K562 (cell line): ENCODE data around the gene FOSL1. TPM values are rescaled to one million over a fixed set of nuclear protein-coding genes. Genes with fewer than 3 reads are reported as not detected.

Experiments
- BRF1 ChIP-seq: IDR thresholded peaks from 3 replicates; pipeline ENCODE4 v1.6.1; 2011; ENCODE audit warnings: borderline replicate concordance, mild to moderate bottlenecking; ENCODE audit not compliant: insufficient read length; ENCODE audit errors: extremely low read depth
- CC2D1A ChIP-seq: fragments of 450-650 bp; IDR thresholded peaks from 2 replicates; pipeline ENCODE4 v1.6.1; 2017; ENCODE audit warnings: mild to moderate bottlenecking
- CREB5 ChIP-seq: fragments of 250-450 bp; sonication (Bioruptor Pico); IDR thresholded peaks from 2 replicates; pipeline ENCODE4 v1.5.0; 2020; ENCODE audit warnings: mild to moderate bottlenecking
- FOXM1 ChIP-seq, 2 experiments: fragments of 450-650 bp in 1 of 2; sonication (generic) in 1 of 2; formaldehyde crosslinking in 1 of 2; IDR thresholded peaks; 2 replicates each; pipeline versions ENCODE4 v1.6.1 to v1.9.0; 2017 to 2022; ENCODE audit warnings: low read depth in 2 of 2, mild to moderate bottlenecking in 2 of 2, missing genetic modification reagents in 1 of 2, moderate library complexity in 1 of 2
- HDGF ChIP-seq: fragments of 450-650 bp; IDR thresholded peaks from 2 replicates; pipeline ENCODE4 v1.6.1; 2016
- KHSRP ChIP-seq: fragments of 450-650 bp; IDR thresholded peaks from 2 replicates; pipeline ENCODE4 v1.6.1; 2017
- MAX ChIP-seq: sonication (generic); formaldehyde crosslinking; IDR thresholded peaks from 2 replicates; pipeline ENCODE4 v1.9.0; 2022; ENCODE audit warnings: mild to moderate bottlenecking, missing genetic modification reagents
- MAZ ChIP-seq, 2 experiments: fragments of 450-650 bp in 1 of 2; sonication (generic) in 1 of 2; formaldehyde crosslinking; IDR thresholded peaks in 1 of 2; conservative IDR thresholded peaks in 1 of 2; 2 replicates each; pipeline versions ENCODE4 v1.4.0 to v1.5.0; 2020; ENCODE audit warnings: mild to moderate bottlenecking in 1 of 2, missing genetic modification reagents in 1 of 2
- MEF2D ChIP-seq: conservative IDR thresholded peaks from 2 replicates; pipeline ENCODE4 v1.6.1; 2016; ENCODE audit warnings: low read depth, missing genetic modification characterization, missing compliant biosample characterization
- MXI1 ChIP-seq: IDR thresholded peaks from 2 replicates; pipeline ENCODE4 v1.6.1; 2011; ENCODE audit warnings: low read depth, mild to moderate bottlenecking, improper control_type of control experiment, low read length
- RBM22 ChIP-seq: fragments of 200-400 bp; formaldehyde crosslinking; IDR thresholded peaks from 2 replicates; pipeline ENCODE4 v1.6.1; 2018; ENCODE audit warnings: low read length, low read depth; ENCODE audit not compliant: poor library complexity, severe bottlenecking
- SMAD4 ChIP-seq: fragments of 250-450 bp; sonication (Bioruptor Pico); conservative IDR thresholded peaks from 2 replicates; pipeline ENCODE4 v1.8.0; 2021; ENCODE audit warnings: inconsistent platforms, mild to moderate bottlenecking, moderate library complexity
- SPI1 ChIP-seq: IDR thresholded peaks from 2 replicates; pipeline ENCODE4 v1.6.1; 2011; ENCODE audit warnings: low read depth, low read length, control low read depth, borderline replicate concordance
- TSC22D4 ChIP-seq: fragments of 450-650 bp; IDR thresholded peaks from 2 replicates; pipeline ENCODE4 v1.6.1; 2016; ENCODE audit warnings: missing genetic modification characterization, missing biosample characterization, control low read depth
- polyA plus RNA-seq, 8 experiments: library from polyadenylated mRNA; depleted of rRNA in 4 of 8; stranded (reverse) in 5 of 8; unstranded in 3 of 8; fragments of >200 nt; fragmentation: Nextera tagmentation in 2 of 8; fragmentation: Illumina TruSeq in 1 of 8; extraction: Ambion mirVana in 2 of 8; extraction: Trizol in 1 of 8; gene quantifications; 2 replicates each; pipeline versions ENCODE4 v1.2.1 to v1.2.3, GENCODE V29; 2011 to 2014; ENCODE audit warnings: inconsistent platforms in 1 of 8, missing spikeins in 1 of 8
- total RNA-seq, 7 experiments: library from RNA; depleted of rRNA in 6 of 7; stranded (reverse); fragments of >200 nt in 6 of 7; fragmentation: Illumina TruSeq in 2 of 7; extraction: Trizol in 2 of 7; gene quantifications; 2 replicates each; pipeline versions ENCODE4 v1.2.1 to v1.2.3, GENCODE V29; 2011 to 2021; ENCODE audit warnings: low replicate concordance in 1 of 7
- TF ChIP-seq, protein P1 (sequence below), 2 experiments: fragments of 450-650 bp; IDR thresholded peaks; 2 replicates each; pipeline ENCODE4 v1.6.1; 2016
- TF ChIP-seq, protein P2 (sequence below), 2 experiments: fragments of 250-450 bp in 1 of 2; fragments of 450-650 bp in 1 of 2; sonication (Bioruptor Pico) in 1 of 2; IDR thresholded peaks; 2 replicates each; pipeline versions ENCODE4 v1.6.1 to v1.8.0; 2016 to 2021; ENCODE audit warnings: mild to moderate bottlenecking in 2 of 2, moderate library complexity in 2 of 2, missing compliant biosample characterization in 1 of 2, missing genetic modification characterization in 1 of 2
- TF ChIP-seq, protein P3 (sequence below): sonication (generic); formaldehyde crosslinking; IDR thresholded peaks from 2 replicates; pipeline ENCODE4 v1.8.0; 2022; ENCODE audit warnings: missing genetic modification reagents, mild to moderate bottlenecking, borderline replicate concordance
- TF ChIP-seq, protein P4 (sequence below): fragments of 250-450 bp; sonication (Bioruptor Pico); IDR thresholded peaks from 2 replicates; pipeline ENCODE4 v1.8.0; 2022; ENCODE audit warnings: inconsistent platforms

The FOSL1 gene
- total and polyA plus RNA-seq, 9 of the 15 experiments (the other 6 are each of a cell fraction or from before 2014, with no cell fraction given) = 3.5 to 39.6 (median 10.0) TPM

DNA sequence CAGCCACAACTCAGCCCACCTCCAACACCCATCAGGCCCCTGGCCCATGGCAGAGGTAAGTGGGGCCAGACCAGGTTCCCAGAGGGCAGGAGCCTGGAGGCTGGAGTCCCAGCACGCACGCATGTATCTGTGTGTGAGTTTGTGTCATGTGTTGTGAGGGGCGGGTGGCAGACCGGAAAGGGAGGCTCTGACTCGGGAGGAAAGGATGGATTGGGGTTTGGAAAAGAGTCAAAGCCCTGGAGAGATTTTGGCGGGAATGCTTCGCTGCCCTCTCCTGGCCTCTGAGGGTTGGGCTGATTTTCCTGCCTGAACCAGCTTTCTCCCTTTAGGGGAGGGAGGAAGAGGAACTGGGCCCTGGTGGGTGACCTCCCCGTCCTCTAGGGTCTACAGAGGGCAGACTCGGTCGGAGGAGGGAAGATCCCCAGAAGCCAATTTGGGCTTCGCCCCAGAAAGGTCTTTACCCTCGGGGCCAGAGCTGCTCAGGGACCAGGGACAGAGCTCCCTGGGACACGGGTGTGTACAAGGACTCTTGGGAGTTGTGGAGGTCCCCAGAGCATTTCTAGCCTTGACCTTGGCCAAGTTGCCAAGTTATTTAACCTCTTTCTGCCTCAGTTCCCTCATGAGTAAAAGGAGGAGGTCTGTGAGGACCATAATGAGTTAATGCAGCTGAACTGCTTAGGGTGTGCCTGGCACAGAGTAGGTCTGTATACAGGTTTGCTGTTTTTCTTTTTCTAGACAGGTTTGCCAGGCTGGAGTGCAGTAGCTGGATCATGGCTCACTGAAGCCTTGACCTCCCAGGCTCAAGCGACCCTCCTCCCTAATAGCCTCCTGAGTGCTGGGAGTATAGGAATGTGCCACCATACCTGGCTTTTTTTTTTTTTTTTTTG lies 11.7 kb upstream of the FOSL1 start (continued):
- TF ChIP-seq MEF2D (tag) (peak; percentile 47; the same call in 1 of the 2 replicates), SPI1 (peak; percentile 88), MAX (CRISPR knock-in tag) (peak; percentile 13; the same call in 1 of the 2 replicates), RBM22 (no peak), FOXM1 (IDR thresholded peaks at IDR 0.05; ENCODE audit: low read depth) (no peak), FOXM1 (CRISPR knock-in tag; IDR thresholded peaks at IDR 0.05; ENCODE audit: low read depth) (no peak), KHSRP (no peak), TSC22D4 (tag) (no peak), CREB5 (no peak), HDGF (no peak), SMAD4 (CRISPR knock-in tag) (peak; percentile 51; the same call in 1 of the 2 replicates), MXI1 (no peak), MAZ (CRISPR knock-in tag; conservative IDR thresholded peaks at IDR 0.05 in 1 of 2, IDR thresholded peaks at IDR 0.05 in 1 of 2) (peak in 1 of 2 experiments; percentile 61; a peak in 2 of 4 replicates), BRF1 (no peak), CC2D1A (no peak)
- TF ChIP-seq, protein P1, sequence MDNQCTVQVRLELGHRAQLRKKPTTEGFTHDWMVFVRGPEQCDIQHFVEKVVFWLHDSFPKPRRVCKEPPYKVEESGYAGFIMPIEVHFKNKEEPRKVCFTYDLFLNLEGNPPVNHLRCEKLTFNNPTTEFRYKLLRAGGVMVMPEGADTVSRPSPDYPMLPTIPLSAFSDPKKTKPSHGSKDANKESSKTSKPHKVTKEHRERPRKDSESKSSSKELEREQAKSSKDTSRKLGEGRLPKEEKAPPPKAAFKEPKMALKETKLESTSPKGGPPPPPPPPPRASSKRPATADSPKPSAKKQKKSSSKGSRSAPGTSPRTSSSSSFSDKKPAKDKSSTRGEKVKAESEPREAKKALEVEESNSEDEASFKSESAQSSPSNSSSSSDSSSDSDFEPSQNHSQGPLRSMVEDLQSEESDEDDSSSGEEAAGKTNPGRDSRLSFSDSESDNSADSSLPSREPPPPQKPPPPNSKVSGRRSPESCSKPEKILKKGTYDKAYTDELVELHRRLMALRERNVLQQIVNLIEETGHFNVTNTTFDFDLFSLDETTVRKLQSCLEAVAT (IDR thresholded peaks at IDR 0.05) = no peak
- TF ChIP-seq, protein P2, sequence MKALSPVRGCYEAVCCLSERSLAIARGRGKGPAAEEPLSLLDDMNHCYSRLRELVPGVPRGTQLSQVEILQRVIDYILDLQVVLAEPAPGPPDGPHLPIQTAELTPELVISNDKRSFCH (CRISPR knock-in tag; IDR thresholded peaks at IDR 0.05) = no peak
- TF ChIP-seq, protein P2 (tag; IDR thresholded peaks at IDR 0.05) = no peak
- TF ChIP-seq, protein P3, sequence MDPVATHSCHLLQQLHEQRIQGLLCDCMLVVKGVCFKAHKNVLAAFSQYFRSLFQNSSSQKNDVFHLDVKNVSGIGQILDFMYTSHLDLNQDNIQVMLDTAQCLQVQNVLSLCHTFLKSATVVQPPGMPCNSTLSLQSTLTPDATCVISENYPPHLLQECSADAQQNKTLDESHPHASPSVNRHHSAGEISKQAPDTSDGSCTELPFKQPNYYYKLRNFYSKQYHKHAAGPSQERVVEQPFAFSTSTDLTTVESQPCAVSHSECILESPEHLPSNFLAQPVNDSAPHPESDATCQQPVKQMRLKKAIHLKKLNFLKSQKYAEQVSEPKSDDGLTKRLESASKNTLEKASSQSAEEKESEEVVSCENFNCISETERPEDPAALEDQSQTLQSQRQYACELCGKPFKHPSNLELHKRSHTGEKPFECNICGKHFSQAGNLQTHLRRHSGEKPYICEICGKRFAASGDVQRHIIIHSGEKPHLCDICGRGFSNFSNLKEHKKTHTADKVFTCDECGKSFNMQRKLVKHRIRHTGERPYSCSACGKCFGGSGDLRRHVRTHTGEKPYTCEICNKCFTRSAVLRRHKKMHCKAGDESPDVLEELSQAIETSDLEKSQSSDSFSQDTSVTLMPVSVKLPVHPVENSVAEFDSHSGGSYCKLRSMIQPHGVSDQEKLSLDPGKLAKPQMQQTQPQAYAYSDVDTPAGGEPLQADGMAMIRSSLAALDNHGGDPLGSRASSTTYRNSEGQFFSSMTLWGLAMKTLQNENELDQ (CRISPR knock-in tag) = no peak
- TF ChIP-seq, protein P4, sequence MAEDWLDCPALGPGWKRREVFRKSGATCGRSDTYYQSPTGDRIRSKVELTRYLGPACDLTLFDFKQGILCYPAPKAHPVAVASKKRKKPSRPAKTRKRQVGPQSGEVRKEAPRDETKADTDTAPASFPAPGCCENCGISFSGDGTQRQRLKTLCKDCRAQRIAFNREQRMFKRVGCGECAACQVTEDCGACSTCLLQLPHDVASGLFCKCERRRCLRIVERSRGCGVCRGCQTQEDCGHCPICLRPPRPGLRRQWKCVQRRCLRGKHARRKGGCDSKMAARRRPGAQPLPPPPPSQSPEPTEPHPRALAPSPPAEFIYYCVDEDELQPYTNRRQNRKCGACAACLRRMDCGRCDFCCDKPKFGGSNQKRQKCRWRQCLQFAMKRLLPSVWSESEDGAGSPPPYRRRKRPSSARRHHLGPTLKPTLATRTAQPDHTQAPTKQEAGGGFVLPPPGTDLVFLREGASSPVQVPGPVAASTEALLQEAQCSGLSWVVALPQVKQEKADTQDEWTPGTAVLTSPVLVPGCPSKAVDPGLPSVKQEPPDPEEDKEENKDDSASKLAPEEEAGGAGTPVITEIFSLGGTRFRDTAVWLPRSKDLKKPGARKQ (CRISPR knock-in tag) = no peak
